ENCODE data around the gene C6orf89.

DNA sequence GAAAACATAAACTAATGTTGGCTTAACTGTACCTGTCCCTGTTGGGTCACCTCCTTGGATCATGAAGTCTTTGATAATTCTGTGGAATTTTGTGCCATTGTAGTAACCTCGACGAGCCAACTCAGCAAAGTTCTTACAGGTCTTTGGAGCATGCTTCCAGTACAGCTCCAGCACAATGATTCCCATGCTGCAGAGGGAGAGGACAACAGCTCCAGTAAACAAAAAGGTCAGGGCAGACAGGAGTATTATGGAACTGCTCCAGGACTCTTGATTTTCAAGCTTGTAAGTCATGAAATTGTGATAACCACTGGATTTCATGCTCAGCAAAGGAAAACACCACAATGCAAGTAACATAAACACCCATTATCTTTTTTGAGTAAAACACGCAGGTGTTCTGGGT lies 14.1 kb upstream of the C6orf89 start:
- TF ChIP-seq, protein P1, sequence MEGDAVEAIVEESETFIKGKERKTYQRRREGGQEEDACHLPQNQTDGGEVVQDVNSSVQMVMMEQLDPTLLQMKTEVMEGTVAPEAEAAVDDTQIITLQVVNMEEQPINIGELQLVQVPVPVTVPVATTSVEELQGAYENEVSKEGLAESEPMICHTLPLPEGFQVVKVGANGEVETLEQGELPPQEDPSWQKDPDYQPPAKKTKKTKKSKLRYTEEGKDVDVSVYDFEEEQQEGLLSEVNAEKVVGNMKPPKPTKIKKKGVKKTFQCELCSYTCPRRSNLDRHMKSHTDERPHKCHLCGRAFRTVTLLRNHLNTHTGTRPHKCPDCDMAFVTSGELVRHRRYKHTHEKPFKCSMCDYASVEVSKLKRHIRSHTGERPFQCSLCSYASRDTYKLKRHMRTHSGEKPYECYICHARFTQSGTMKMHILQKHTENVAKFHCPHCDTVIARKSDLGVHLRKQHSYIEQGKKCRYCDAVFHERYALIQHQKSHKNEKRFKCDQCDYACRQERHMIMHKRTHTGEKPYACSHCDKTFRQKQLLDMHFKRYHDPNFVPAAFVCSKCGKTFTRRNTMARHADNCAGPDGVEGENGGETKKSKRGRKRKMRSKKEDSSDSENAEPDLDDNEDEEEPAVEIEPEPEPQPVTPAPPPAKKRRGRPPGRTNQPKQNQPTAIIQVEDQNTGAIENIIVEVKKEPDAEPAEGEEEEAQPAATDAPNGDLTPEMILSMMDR (IDR thresholded peaks at IDR 0.05) = no peak
- TF ChIP-seq POLR2A (IDR thresholded peaks at IDR 0.05) = no peak

Data from thyroid gland (tissue), 4 donors.